ENCODE results near the gene GPR78.

GRCh38 chr4:8539661-8540060 lies 40.5 kb upstream of the GPR78 start:
- no peak for TF ChIP-seq USF2 (IDR thresholded peaks at IDR 0.05; ENCODE audit: borderline replicate concordance, low read depth, low read length)
- TF ChIP-seq NRF1 (IDR thresholded peaks at IDR 0.05; ENCODE audit: low read depth, low read length): no peak

Measured in SK-N-SH (cell line).